Astrocyte (in vitro differentiated cells and primary cell): ENCODE results near the gene SLC35D2. TPM values are rescaled to one million over a fixed set of nuclear protein-coding genes. Genes with fewer than 3 reads are reported as not detected.

ENCODE experiments used
- DNase-seq: peaks from one replicate; pipeline ENCODE4 v3.0.0-alpha.2; 2010; ENCODE audit warnings: low read depth
- FAIRE-seq: peaks from 2 replicates; lab custom pipeline; 2011; peaks lifted over from hg19 to GRCh38; lab: Jason Lieb, UNC
- H2AFZ ChIP-seq: 2 replicates; pipeline ENCODE4 v1.6.0; 2012; ENCODE audit warnings: low read depth, low read length, inconsistent platforms
- H3K27ac ChIP-seq: 2 replicates; pipeline ENCODE4 v1.5.1; 2011; ENCODE audit warnings: low read depth, low read length, inconsistent platforms
- H3K27me3 ChIP-seq: 2 replicates; pipeline ENCODE4 v1.6.0; 2011; ENCODE audit warnings: low read length, inconsistent platforms; ENCODE audit not compliant: insufficient read depth
- H3K36me3 ChIP-seq: 2 replicates; pipeline ENCODE4 v1.5.1; 2011; ENCODE audit warnings: low read length, inconsistent platforms; ENCODE audit not compliant: insufficient read depth
- H3K4me1 ChIP-seq: 2 replicates; pipeline ENCODE4 v1.5.1; 2011; ENCODE audit warnings: low read length, inconsistent platforms; ENCODE audit not compliant: insufficient read depth
- H3K4me2 ChIP-seq: 2 replicates; pipeline ENCODE4 v1.6.0; 2012; ENCODE audit warnings: low read length, inconsistent platforms
- H3K4me3 ChIP-seq: 2 replicates; pipeline ENCODE4 v1.5.1; 2011; ENCODE audit warnings: low read depth, mild to moderate bottlenecking, low read length, inconsistent platforms; ENCODE audit not compliant: insufficient read depth
- H3K79me2 ChIP-seq: 2 replicates; pipeline ENCODE4 v1.6.0; 2012; ENCODE audit warnings: mild to moderate bottlenecking, low read length, inconsistent platforms; ENCODE audit not compliant: insufficient read depth
- H3K9ac ChIP-seq: 2 replicates; pipeline ENCODE4 v1.6.0; 2012; ENCODE audit warnings: mild to moderate bottlenecking, low read length, inconsistent platforms
- H3K9me3 ChIP-seq: 2 replicates; pipeline ENCODE4 v1.5.1; 2012; ENCODE audit warnings: low read depth, mild to moderate bottlenecking, low read length, inconsistent platforms; ENCODE audit not compliant: insufficient read depth
- H4K20me1 ChIP-seq: 2 replicates; pipeline ENCODE4 v1.6.0; 2012; ENCODE audit warnings: low read length, inconsistent platforms; ENCODE audit not compliant: insufficient read depth
- H3K27ac Mint-ChIP-seq: one replicate; pipeline ENCODE4 v1.8.0; 2021; ENCODE audit warnings: mild to moderate bottlenecking, mixed read lengths; ENCODE audit not compliant: unreplicated experiment
- H3K27me3 Mint-ChIP-seq: one replicate; pipeline ENCODE4 v1.8.0; 2021; ENCODE audit warnings: low read depth, mixed read lengths; ENCODE audit not compliant: unreplicated experiment
- H3K36me3 Mint-ChIP-seq: one replicate; pipeline ENCODE4 v1.8.0; 2021; ENCODE audit warnings: low read depth, mixed read lengths; ENCODE audit not compliant: unreplicated experiment
- H3K4me1 Mint-ChIP-seq: one replicate; pipeline ENCODE4 v1.8.0; 2021; ENCODE audit warnings: low read depth, mixed read lengths; ENCODE audit not compliant: unreplicated experiment
- H3K4me3 Mint-ChIP-seq: one replicate; pipeline ENCODE4 v1.8.0; 2021; ENCODE audit warnings: mild to moderate bottlenecking, moderate library complexity, mixed read lengths; ENCODE audit not compliant: unreplicated experiment
- H3K9me3 Mint-ChIP-seq: one replicate; pipeline ENCODE4 v1.8.0; 2021; ENCODE audit warnings: mild to moderate bottlenecking, mixed read lengths; ENCODE audit not compliant: unreplicated experiment
- EZH2 ChIP-seq: IDR thresholded peaks from 2 replicates; pipeline ENCODE4 v1.6.1; 2012; ENCODE audit warnings: mild to moderate bottlenecking, low read length, inconsistent platforms; ENCODE audit not compliant: insufficient read depth
- total RNA-seq: library from RNA; stranded (reverse); gene quantifications from 2 replicates; pipeline ENCODE4 v1.2.1, GENCODE V29; 2021
- TF ChIP-seq, protein P1 (sequence below): IDR thresholded peaks from 2 replicates; pipeline ENCODE4 v1.5.1; 2011; ENCODE audit warnings: low read depth, mild to moderate bottlenecking, inconsistent platforms, low read length, moderate library complexity; ENCODE audit not compliant: insufficient read depth

Gene SLC35D2
- total RNA-seq, 1 donor from 2014 or later: 37.3 TPM

DNA sequence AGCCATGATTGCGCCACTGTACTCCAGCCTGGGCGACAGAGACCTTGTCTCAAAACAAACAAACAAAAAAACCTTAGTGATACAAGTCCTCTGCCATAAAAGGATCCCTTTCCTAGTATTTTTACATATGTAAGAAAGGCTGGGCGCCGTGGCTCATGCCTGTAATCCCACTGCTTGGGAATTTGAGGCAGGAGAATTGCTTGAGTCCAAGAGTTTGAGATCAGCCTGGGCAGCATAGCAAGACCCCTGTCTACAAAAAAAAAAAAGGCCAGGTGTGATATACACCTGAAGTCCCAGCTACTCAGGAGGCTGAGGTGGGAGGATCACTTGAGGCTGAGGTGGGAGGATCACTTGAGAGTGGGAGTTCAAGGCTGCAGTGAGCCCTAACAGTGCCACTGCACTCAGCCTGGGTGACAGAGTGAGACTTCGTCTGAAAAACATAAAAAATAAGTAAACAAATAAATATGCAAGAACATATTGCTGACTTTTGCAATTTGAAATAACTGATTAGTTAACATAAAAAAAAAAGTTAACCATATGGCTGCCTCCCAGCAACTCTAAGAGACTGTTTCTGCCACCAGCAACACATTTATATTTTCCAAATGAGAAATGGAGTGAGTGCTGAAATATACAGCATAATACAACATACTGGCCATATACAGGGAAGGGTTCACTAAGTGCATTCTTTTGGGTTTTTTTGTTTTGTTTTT, 27.8 kb upstream of the SLC35D2 start:
- H4K20me1 ChIP-seq: peaks cover 3% of the 10 kb centered on the region
- no peak overlapping the region for H3K27ac Mint-ChIP-seq
- no peak overlapping the region for H3K4me2 ChIP-seq
- TF ChIP-seq, protein P1, sequence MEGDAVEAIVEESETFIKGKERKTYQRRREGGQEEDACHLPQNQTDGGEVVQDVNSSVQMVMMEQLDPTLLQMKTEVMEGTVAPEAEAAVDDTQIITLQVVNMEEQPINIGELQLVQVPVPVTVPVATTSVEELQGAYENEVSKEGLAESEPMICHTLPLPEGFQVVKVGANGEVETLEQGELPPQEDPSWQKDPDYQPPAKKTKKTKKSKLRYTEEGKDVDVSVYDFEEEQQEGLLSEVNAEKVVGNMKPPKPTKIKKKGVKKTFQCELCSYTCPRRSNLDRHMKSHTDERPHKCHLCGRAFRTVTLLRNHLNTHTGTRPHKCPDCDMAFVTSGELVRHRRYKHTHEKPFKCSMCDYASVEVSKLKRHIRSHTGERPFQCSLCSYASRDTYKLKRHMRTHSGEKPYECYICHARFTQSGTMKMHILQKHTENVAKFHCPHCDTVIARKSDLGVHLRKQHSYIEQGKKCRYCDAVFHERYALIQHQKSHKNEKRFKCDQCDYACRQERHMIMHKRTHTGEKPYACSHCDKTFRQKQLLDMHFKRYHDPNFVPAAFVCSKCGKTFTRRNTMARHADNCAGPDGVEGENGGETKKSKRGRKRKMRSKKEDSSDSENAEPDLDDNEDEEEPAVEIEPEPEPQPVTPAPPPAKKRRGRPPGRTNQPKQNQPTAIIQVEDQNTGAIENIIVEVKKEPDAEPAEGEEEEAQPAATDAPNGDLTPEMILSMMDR: no peak
- TF ChIP-seq EZH2: no peak
- no peaks in the 10 kb centered on the region for H3K9me3 ChIP-seq
- no peaks in the 10 kb centered on the region for H3K4me1 Mint-ChIP-seq
- H3K79me2 ChIP-seq: peaks cover 54% of the 10 kb centered on the region
- H3K4me1 ChIP-seq: no peaks in the 10 kb centered on the region
- DNase-seq: no peak
- FAIRE-seq: no peak
- no peak overlapping the region for H2AFZ ChIP-seq
- no peak overlapping the region for H3K9ac ChIP-seq
- H3K27me3 ChIP-seq: no peaks in the 10 kb centered on the region
- H3K36me3 ChIP-seq: no peaks in the 10 kb centered on the region
- H3K27me3 Mint-ChIP-seq: no peaks in the 10 kb centered on the region
- peaks cover 2% of the 10 kb centered on the region for H3K9me3 Mint-ChIP-seq
- no peak overlapping the region for H3K4me3 Mint-ChIP-seq
- no peak overlapping the region for H3K27ac ChIP-seq
- peaks cover 3% of the 10 kb centered on the region for H3K36me3 Mint-ChIP-seq
- no peak overlapping the region for H3K4me3 ChIP-seq

DNA sequence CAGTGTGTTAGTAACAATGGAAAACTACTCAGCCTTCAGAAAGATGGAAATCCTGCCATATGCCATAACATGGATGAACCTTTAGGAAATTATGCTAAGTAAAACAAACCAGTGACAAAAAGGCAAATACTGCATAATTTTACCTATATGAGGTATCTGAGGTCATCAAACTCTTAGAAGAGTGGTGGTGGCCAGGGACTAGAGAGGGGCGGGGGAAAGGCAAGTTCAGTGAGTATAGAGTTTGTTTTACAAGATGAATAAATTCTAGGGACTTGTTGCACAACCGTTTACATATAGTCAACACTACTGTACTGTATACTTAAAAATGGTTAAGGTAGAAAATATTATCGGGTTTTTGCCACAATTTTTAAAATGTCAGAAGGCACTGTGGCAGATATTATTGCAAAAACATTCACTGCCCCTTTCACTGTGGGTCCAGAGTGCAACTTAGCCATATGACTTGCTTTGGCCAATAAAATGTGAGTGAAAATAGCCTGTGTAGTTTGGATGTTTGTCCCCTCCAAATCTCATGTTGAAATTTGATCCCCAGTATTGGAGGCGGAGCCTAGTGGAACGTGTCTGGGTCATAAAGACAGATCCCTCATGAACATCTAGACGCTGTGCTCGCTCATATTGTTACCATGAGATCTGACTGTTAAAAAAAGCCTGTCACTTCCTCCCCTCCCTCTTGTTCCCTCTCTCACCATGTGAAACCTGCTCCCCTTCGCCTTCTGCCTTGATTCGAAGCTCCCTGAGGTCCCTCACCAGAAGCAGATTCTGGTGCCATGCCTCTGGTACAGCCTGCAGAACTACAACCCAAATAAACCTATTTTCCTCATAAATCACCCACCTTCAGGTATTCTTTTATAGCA, 25.1 kb upstream of the SLC35D2 start:
- Mint-ChIP-seq H3K36me3 (peaks cover 3% of the 10 kb centered on the region), H3K9me3 (peaks cover 2% of the 10 kb centered on the region), H3K27me3 (no peaks in the 10 kb centered on the region), H3K4me1 (no peaks in the 10 kb centered on the region), H3K27ac (no peak overlapping the region), H3K4me3 (no peak overlapping the region)
- no peaks in the 10 kb centered on the region for H4K20me1 ChIP-seq
- TF ChIP-seq, protein P1: no peak
- no peak for TF ChIP-seq EZH2
- H3K27ac ChIP-seq: no peak overlapping the region
- H3K4me3 ChIP-seq: no peak overlapping the region
- no peak for FAIRE-seq
- no peaks in the 10 kb centered on the region for H3K27me3 ChIP-seq
- H3K9ac ChIP-seq: no peak overlapping the region
- H3K4me2 ChIP-seq: no peak overlapping the region
- peaks cover 32% of the 10 kb centered on the region for H3K79me2 ChIP-seq
- H3K4me1 ChIP-seq: no peaks in the 10 kb centered on the region
- no peak for DNase-seq
- no peaks in the 10 kb centered on the region for H3K36me3 ChIP-seq
- H3K9me3 ChIP-seq: no peaks in the 10 kb centered on the region
- no peak overlapping the region for H2AFZ ChIP-seq
